H9 (cell line): ENCODE data around the gene MAPRE3. TPM values are rescaled to one million over a fixed set of nuclear protein-coding genes. Genes with fewer than 3 reads are reported as not detected.

Source experiments
- DNase-seq: peaks from one replicate; pipeline ENCODE4 v3.0.0-alpha.2; 2017
- H2AFZ ChIP-seq: one replicate; pipeline ENCODE4 v1.6.1; 2013; ENCODE audit warnings: mild to moderate bottlenecking, low read length, control low read depth, moderate library complexity
- H2AK5ac ChIP-seq: 2 replicates; pipeline ENCODE4 v1.6.1; 2013; ENCODE audit warnings: low read length, control low read depth, mixed read lengths; ENCODE audit not compliant: insufficient read length
- H2BK120ac ChIP-seq: one replicate; pipeline ENCODE4 v1.6.1; 2013; ENCODE audit warnings: low read depth, mild to moderate bottlenecking, low read length, control low read depth, inconsistent platforms; ENCODE audit not compliant: poor library complexity, severe bottlenecking
- H2BK12ac ChIP-seq: 2 replicates; pipeline ENCODE4 v1.6.1; 2013; ENCODE audit warnings: low read length, control low read depth, mixed read lengths, low read depth; ENCODE audit not compliant: insufficient read length
- H2BK15ac ChIP-seq: 2 replicates; pipeline ENCODE4 v1.6.1; 2013; ENCODE audit warnings: low read depth, low read length, control low read depth
- H2BK20ac ChIP-seq: one replicate; pipeline ENCODE4 v1.6.1; 2013; ENCODE audit warnings: low read depth, mild to moderate bottlenecking, low read length, control low read depth, inconsistent platforms; ENCODE audit not compliant: poor library complexity, severe bottlenecking
- H2BK5ac ChIP-seq: 2 replicates; pipeline ENCODE4 v1.6.1; 2013; ENCODE audit warnings: low read length, control low read depth, mixed read lengths; ENCODE audit not compliant: insufficient read length
- H3K14ac ChIP-seq: 2 replicates; pipeline ENCODE4 v1.6.1; 2013; ENCODE audit warnings: low read length, control low read depth; ENCODE audit not compliant: insufficient read depth
- H3K18ac ChIP-seq: 2 replicates; pipeline ENCODE4 v1.6.1; 2013; ENCODE audit warnings: low read depth, mild to moderate bottlenecking, mixed read lengths, low read length, control low read depth; ENCODE audit not compliant: insufficient read length
- H3K23ac ChIP-seq: 2 replicates; pipeline ENCODE4 v1.6.1; 2013; ENCODE audit warnings: low read length, control low read depth, mixed read lengths, low read depth; ENCODE audit not compliant: insufficient read length
- H3K23me2 ChIP-seq: 2 replicates; pipeline ENCODE4 v1.6.1; 2013; ENCODE audit warnings: low read depth, mild to moderate bottlenecking, mixed read lengths, low read length, control low read depth; ENCODE audit not compliant: insufficient read length, poor library complexity, severe bottlenecking
- H3K27ac ChIP-seq: 2 replicates; pipeline ENCODE4 v1.5.1; 2013; ENCODE audit warnings: low read length, control low read depth, mixed read lengths, low read depth; ENCODE audit not compliant: insufficient read length
- H3K27me3 ChIP-seq: 2 replicates; pipeline ENCODE4 v1.6.1; 2013; ENCODE audit warnings: low read length, control low read depth, inconsistent platforms; ENCODE audit not compliant: insufficient read depth
- H3K4ac ChIP-seq: 2 replicates; pipeline ENCODE4 v1.6.1; 2013; ENCODE audit warnings: low read depth, mild to moderate bottlenecking, control low read depth, inconsistent platforms, low read length, moderate library complexity
- H3K4me1 ChIP-seq: 2 replicates; pipeline ENCODE4 v1.6.1; 2013; ENCODE audit warnings: low read length, control low read depth, inconsistent platforms; ENCODE audit not compliant: insufficient read depth
- H3K4me2 ChIP-seq: 2 replicates; pipeline ENCODE4 v1.6.1; 2013; ENCODE audit warnings: low read length, control low read depth, mixed read lengths; ENCODE audit not compliant: insufficient read length, insufficient read depth
- H3K56ac ChIP-seq: 2 replicates; pipeline ENCODE4 v1.6.1; 2013; ENCODE audit warnings: low read depth, mild to moderate bottlenecking, mixed read lengths, low read length, control low read depth; ENCODE audit not compliant: insufficient read length
- H3K79me1 ChIP-seq: 2 replicates; pipeline ENCODE4 v1.6.1; 2013; ENCODE audit warnings: low read depth, mild to moderate bottlenecking, moderate library complexity, low read length, control low read depth, inconsistent platforms; ENCODE audit not compliant: insufficient read depth, poor library complexity, severe bottlenecking
- H3K79me2 ChIP-seq: 2 replicates; pipeline ENCODE4 v1.6.1; 2013; ENCODE audit warnings: low read length, control low read depth, inconsistent platforms; ENCODE audit not compliant: insufficient read depth
- H3K9ac ChIP-seq: 2 replicates; pipeline ENCODE4 v1.6.1; 2013; ENCODE audit warnings: low read length, control low read depth, mixed read lengths; ENCODE audit not compliant: insufficient read length; ENCODE audit errors: extremely low read depth
- H3K9me3 ChIP-seq: one replicate; pipeline ENCODE4 v1.6.1; 2013; ENCODE audit warnings: low read depth, low read length, inconsistent platforms; ENCODE audit not compliant: control insufficient read depth
- H3T11ph ChIP-seq: one replicate; pipeline ENCODE4 v1.6.1; 2013; ENCODE audit warnings: mild to moderate bottlenecking, low read length, control low read depth, inconsistent platforms
- H4K20me1 ChIP-seq: one replicate; pipeline ENCODE4 v1.6.1; 2013; ENCODE audit not compliant: control insufficient read depth, insufficient read length, insufficient read depth
- H4K5ac ChIP-seq: 2 replicates; pipeline ENCODE4 v1.6.1; 2013; ENCODE audit warnings: low read depth, mild to moderate bottlenecking, mixed read lengths, low read length, control low read depth; ENCODE audit not compliant: insufficient read length
- H4K8ac ChIP-seq: replicated peaks from 2 replicates; pipeline ENCODE4 v1.6.1; 2013; ENCODE audit warnings: low read length, control low read depth, mixed read lengths, low read depth; ENCODE audit not compliant: insufficient read length
- H4K91ac ChIP-seq: 2 replicates; pipeline ENCODE4 v1.6.1; 2013; ENCODE audit warnings: low read depth, mild to moderate bottlenecking, moderate library complexity, mixed read lengths, low read length, control low read depth; ENCODE audit not compliant: insufficient read length
- H3K27ac Mint-ChIP-seq, 3 experiments: 2 replicates in 2 of 3; 3 replicates in 1 of 3; pipeline ENCODE4 v1.8.0; 2020 to 2021; ENCODE audit warnings: mixed read lengths in 3 of 3, mild to moderate bottlenecking in 1 of 3, moderate library complexity in 1 of 3
- H3K27me3 Mint-ChIP-seq: 2 replicates; pipeline ENCODE4 v1.8.0; 2021; ENCODE audit warnings: low read depth, mild to moderate bottlenecking, moderate library complexity, mixed read lengths
- H3K36me3 Mint-ChIP-seq, 3 experiments: 2 replicates in 2 of 3; 3 replicates in 1 of 3; pipeline ENCODE4 v1.8.0; 2020 to 2021; ENCODE audit warnings: low read depth in 3 of 3, mixed read lengths in 3 of 3; ENCODE audit not compliant: insufficient read depth in 1 of 3
- H3K4me1 Mint-ChIP-seq, 2 experiments: 2 replicates each; pipeline ENCODE4 v1.8.0; 2020; ENCODE audit warnings: mixed read lengths in 2 of 2
- H3K4me3 Mint-ChIP-seq, 2 experiments: 2 replicates in 1 of 2; 3 replicates in 1 of 2; pipeline ENCODE4 v1.8.0; 2020 to 2021; ENCODE audit warnings: mild to moderate bottlenecking in 2 of 2, mixed read lengths in 2 of 2, moderate library complexity in 1 of 2
- H3K9me3 Mint-ChIP-seq, 2 experiments: 2 replicates in 1 of 2; 3 replicates in 1 of 2; pipeline ENCODE4 v1.8.0; 2020; ENCODE audit warnings: mild to moderate bottlenecking in 2 of 2, mixed read lengths in 2 of 2, moderate library complexity in 1 of 2
- WGBS: extraction: QIAGEN DNeasy Blood & Tissue Kit; methylation state at CpG from one replicate; pipeline ENCODE4 v1.1.7; 2013; ENCODE audit warnings: missing lambda C conversion rate, low lambda C conversion rate, mixed read lengths; ENCODE audit not compliant: insufficient read length; ENCODE audit errors: extremely low coverage; 5-methylcytosine and 5-hydroxymethylcytosine counted together
- total RNA-seq: library from RNA; stranded (reverse); gene quantifications from 2 replicates; pipeline ENCODE4 v1.2.1, GENCODE V29; 2021
- TF ChIP-seq, protein P1 (sequence below): fragments of 200-600 bp; sonication (generic); conservative IDR thresholded peaks from 3 replicates; pipeline ENCODE4 v1.8.0; 2021; ENCODE audit warnings: antibody characterized with exemption, mild to moderate bottlenecking

Gene MAPRE3
- total RNA-seq, 1 experiment from 2014 or later = 2.0 TPM

- Histone ChIP-seq H3K4ac (no peak overlapping the region), H2AFZ (no peak overlapping the region), H3T11ph (no peak overlapping the region), H3K27ac (no peak overlapping the region), H3K4me1 (no peaks in the 10 kb centered on the region), H3K4me2 (no peak overlapping the region), H4K20me1 (no peaks in the 10 kb centered on the region), H4K91ac (no peak overlapping the region), H2BK120ac (no peak overlapping the region), H2BK12ac (no peak overlapping the region), H2BK15ac (no peak overlapping the region), H2BK20ac (no peak overlapping the region), H3K9ac (no peak overlapping the region), H3K79me1 (no peaks in the 10 kb centered on the region), H4K8ac (no peak overlapping the region), H3K23me2 (no peaks in the 10 kb centered on the region), H3K23ac (no peak overlapping the region), H3K14ac (no peak overlapping the region), H3K79me2 (no peaks in the 10 kb centered on the region), H3K27me3 (no peaks in the 10 kb centered on the region), H3K56ac (no peak overlapping the region), H2AK5ac (no peak overlapping the region), H2BK5ac (no peak overlapping the region), H3K9me3 (no peaks in the 10 kb centered on the region), H3K18ac (no peak overlapping the region), H4K5ac (no peak overlapping the region)
- TF ChIP-seq, protein P1, sequence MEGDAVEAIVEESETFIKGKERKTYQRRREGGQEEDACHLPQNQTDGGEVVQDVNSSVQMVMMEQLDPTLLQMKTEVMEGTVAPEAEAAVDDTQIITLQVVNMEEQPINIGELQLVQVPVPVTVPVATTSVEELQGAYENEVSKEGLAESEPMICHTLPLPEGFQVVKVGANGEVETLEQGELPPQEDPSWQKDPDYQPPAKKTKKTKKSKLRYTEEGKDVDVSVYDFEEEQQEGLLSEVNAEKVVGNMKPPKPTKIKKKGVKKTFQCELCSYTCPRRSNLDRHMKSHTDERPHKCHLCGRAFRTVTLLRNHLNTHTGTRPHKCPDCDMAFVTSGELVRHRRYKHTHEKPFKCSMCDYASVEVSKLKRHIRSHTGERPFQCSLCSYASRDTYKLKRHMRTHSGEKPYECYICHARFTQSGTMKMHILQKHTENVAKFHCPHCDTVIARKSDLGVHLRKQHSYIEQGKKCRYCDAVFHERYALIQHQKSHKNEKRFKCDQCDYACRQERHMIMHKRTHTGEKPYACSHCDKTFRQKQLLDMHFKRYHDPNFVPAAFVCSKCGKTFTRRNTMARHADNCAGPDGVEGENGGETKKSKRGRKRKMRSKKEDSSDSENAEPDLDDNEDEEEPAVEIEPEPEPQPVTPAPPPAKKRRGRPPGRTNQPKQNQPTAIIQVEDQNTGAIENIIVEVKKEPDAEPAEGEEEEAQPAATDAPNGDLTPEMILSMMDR = peak; percentile 50
- Mint-ChIP-seq H3K27ac (no peak overlapping the region), H3K4me1 (peaks cover 0 to 2% of the 10 kb centered on the region in 2 experiments; a peak in 1 of 4 replicates), H3K4me3 (no peak overlapping the region), H3K27me3 (peaks cover 11% of the 10 kb centered on the region), H3K9me3 (no peaks in the 10 kb centered on the region), H3K36me3 (no peaks in the 10 kb centered on the region)
- peak; percentile 42 for DNase-seq
- no CpG with 5 or more reads among the region's 2 CpGs for WGBS
Observed at GRCh38 chr2:26982102-26982742, 11.8 kb downstream of the MAPRE3 start.
